IgD-negative memory B cell (primary cell): ENCODE results near the gene CDC6. TPM values are rescaled to one million over a fixed set of nuclear protein-coding genes. Genes with fewer than 3 reads are reported as not detected.

Experiments
- H3K27ac Mint-ChIP-seq, 3 donors: one replicate each; pipeline ENCODE4 v1.8.0; 2020 to 2022; ENCODE audit warnings: mild to moderate bottlenecking in 3 of 3, mixed read lengths in 3 of 3, moderate library complexity in 1 of 3
- H3K27me3 Mint-ChIP-seq: one replicate; pipeline ENCODE4 v1.8.0; 2021; ENCODE audit warnings: mixed read lengths
- H3K36me3 Mint-ChIP-seq: one replicate; pipeline ENCODE4 v1.8.0; 2020; ENCODE audit warnings: mild to moderate bottlenecking, mixed read lengths
- H3K4me1 Mint-ChIP-seq, 3 donors: one replicate each; pipeline ENCODE4 v1.8.0; 2020 to 2022; ENCODE audit warnings: mixed read lengths in 3 of 3, mild to moderate bottlenecking in 1 of 3
- H3K4me3 Mint-ChIP-seq, 4 donors: one replicate each; pipeline ENCODE4 v1.8.0; 2020 to 2022; ENCODE audit warnings: mild to moderate bottlenecking in 4 of 4, mixed read lengths in 4 of 4, moderate library complexity in 3 of 4
- H3K9me3 Mint-ChIP-seq, 3 donors: one replicate each; pipeline ENCODE4 v1.8.0; 2020 to 2021; ENCODE audit warnings: mixed read lengths in 3 of 3, mild to moderate bottlenecking in 1 of 3
- polyA plus RNA-seq: library from polyadenylated mRNA; unstranded; fragments of 300-500 nt; fragmentation: Illumina TruSeq; gene quantifications from one replicate; pipeline ENCODE4 v1.2.3, GENCODE V29; 2021

CDC6 gene
- polyA plus RNA-seq, 1 donor from 2014 or later: 0.93 TPM

DNA sequence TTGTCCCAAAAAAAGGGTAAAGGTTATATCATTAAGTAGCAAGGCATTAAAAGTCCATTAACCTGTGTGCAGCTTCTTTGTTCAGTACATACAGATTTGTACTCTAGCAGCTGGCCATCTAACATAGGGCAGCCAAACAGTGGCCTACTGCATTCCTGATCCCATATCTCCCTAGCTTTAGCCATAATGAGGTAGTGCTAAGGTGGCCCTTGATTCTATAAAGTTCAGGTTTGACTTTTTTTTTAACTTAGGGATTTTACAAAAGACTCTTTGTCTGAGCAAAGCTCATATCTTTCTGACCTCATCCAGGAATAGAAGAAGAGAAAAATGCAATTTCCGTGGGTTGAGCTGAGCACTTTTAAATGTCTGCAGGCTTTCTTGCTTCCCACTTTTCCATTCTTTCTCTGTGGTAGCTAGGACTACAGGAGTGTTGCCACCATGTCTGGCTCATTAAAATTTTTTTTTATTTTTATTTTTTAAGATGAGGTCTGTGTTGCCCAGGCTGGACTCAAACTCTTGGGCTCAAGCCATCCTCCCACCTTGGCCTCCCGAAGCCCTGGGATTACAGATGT, 19.5 kb upstream of the CDC6 start:
- no peak overlapping the region for H3K27ac Mint-ChIP-seq

GRCh38 chr17:40278414-40278813, 9.3 kb upstream of the CDC6 start:
- Mint-ChIP-seq H3K36me3 (peaks cover 5% of the 10 kb centered on the region), H3K4me1 (peaks cover 4 to 8% (median 5%) of the 10 kb centered on the region in 3 donors), H3K9me3 (no peaks in the 10 kb centered on the region), H3K4me3 (no peak overlapping the region), H3K27ac (peak overlapping the region in 1 of 3 donors; percentile 19), H3K27me3 (no peaks in the 10 kb centered on the region)

More for the DNA sequence above, 19.5 kb upstream of the CDC6 start:
- H3K4me3 Mint-ChIP-seq: no peak overlapping the region
- H3K4me1 Mint-ChIP-seq: peaks cover 0 to 2% (median under 1%) of the 10 kb centered on the region in 3 donors
- peaks cover 2% of the 10 kb centered on the region for H3K36me3 Mint-ChIP-seq
- H3K9me3 Mint-ChIP-seq: no peaks in the 10 kb centered on the region
- H3K27me3 Mint-ChIP-seq: no peaks in the 10 kb centered on the region

DNA sequence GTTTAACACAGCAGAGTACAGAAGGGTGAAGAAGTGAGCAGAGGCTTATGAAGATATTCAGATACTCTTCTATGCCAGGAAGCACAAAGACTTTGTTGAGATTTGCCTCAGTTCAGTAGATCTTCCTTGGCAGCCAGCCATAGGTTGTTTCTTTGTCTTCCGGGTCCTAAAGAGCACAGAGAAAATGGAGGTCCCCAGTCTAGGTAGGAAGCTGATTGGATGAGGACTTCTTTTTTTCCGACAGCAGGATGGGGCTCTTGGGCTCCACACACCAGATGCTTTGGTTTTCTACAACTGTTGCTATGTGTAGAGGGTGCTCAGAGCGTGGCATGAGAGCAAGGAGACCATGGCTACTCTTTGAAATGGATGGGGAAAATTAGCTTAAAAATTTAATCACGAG, 8.3 kb upstream of the CDC6 start:
- Mint-ChIP-seq H3K27ac (no peak overlapping the region), H3K27me3 (no peaks in the 10 kb centered on the region), H3K4me3 (no peak overlapping the region), H3K9me3 (no peaks in the 10 kb centered on the region), H3K4me1 (peaks cover 4 to 6% (median 5%) of the 10 kb centered on the region in 3 donors), H3K36me3 (peaks cover 5% of the 10 kb centered on the region)

DNA sequence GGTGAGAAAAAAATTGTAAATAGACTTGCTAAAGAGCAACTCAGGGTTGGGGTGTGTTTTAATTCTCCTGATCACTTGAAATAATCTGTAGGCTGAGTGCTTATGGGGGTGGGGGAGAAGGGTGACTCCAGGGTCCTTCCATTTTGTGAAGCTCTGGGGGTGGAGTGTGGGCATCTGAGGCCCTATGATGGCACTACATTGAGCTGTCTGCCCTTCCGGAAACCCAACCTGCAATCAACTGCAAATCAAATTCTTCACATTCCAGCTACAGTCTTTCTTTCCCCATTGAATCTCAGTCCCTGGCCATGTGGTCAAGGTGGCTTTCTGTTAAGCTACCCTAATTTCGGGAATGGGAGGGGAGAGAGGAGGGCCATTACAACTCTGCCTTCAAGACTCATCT, 6.0 kb upstream of the CDC6 start:
- H3K4me3 Mint-ChIP-seq: no peak overlapping the region
- peaks cover 0 to 1% (median 0%) of the 10 kb centered on the region in 3 donors for H3K4me1 Mint-ChIP-seq
- no peaks in the 10 kb centered on the region for H3K27me3 Mint-ChIP-seq
- no peaks in the 10 kb centered on the region for H3K9me3 Mint-ChIP-seq
- H3K36me3 Mint-ChIP-seq: peaks cover 4% of the 10 kb centered on the region
- no peak overlapping the region for H3K27ac Mint-ChIP-seq

DNA sequence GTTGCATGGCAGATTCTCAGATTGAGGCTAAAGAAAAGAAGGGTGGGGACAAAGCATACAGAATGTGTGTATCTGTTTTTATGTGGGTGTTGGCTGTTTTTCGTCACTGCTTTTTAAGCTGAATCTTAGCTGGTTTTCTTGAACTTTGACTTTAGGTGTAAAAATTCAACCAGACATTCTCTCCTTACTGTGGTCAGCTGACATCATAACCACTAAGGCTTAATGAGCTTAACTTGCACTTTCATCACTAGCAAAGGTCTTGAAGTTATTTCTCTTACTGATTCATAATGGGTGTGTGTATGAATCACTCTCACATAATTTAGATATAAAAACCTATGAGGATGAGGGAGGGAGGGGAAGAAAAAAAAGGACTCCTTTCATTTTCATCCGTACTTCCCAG, 4.0 kb upstream of the CDC6 start:
- peaks cover 4% of the 10 kb centered on the region for H3K36me3 Mint-ChIP-seq
- H3K27me3 Mint-ChIP-seq: no peaks in the 10 kb centered on the region
- H3K27ac Mint-ChIP-seq: peak overlapping the region in 1 of 3 donors; percentile 37
- no peaks in the 10 kb centered on the region for H3K9me3 Mint-ChIP-seq
- H3K4me3 Mint-ChIP-seq: no peak overlapping the region
- H3K4me1 Mint-ChIP-seq: peaks cover 6 to 12% (median 10%) of the 10 kb centered on the region in 3 donors

DNA sequence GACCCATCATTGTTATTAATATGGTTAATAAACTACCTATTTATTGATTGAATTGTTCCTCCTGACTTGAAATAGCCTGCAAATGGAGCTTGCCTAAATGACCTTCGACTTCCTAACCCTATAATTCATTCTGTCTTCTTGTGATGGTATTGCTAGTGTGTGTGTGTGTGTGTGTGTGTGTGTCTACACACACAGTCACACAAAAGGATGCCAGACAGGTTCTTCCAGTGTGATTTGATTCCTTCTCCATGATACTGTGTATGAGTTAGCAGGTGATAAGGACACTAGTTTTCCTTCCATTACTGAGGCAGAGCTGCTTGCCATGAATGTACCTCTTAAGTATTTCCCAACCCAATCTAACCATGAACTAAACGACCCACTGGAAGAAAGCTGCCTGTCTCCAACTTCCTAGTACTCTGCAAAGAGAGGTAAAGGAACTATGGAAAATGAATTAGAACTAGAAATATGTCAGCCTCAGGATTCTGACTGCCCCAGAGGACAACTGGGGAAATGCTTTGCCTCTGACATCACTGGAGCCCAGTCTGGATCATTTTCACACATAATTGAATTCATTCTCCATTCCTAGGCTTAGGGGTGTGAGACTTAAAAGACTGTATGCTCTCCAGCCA, 3.5 kb upstream of the CDC6 start:
- Mint-ChIP-seq H3K4me3 (no peak overlapping the region), H3K9me3 (no peaks in the 10 kb centered on the region), H3K4me1 (peaks cover 6 to 13% (median 12%) of the 10 kb centered on the region in 3 donors), H3K27me3 (no peaks in the 10 kb centered on the region), H3K36me3 (peaks cover 4% of the 10 kb centered on the region), H3K27ac (peak overlapping the region in 2 of 3 donors; percentile 5 to 80)

- Mint-ChIP-seq H3K4me1 (peaks cover 6 to 15% (median 15%) of the 10 kb centered on the region in 3 donors), H3K9me3 (no peaks in the 10 kb centered on the region), H3K36me3 (peaks cover 2% of the 10 kb centered on the region), H3K27me3 (no peaks in the 10 kb centered on the region), H3K27ac (no peak overlapping the region), H3K4me3 (no peak overlapping the region)
Measured at GRCh38 chr17:40286473-40286872, 1.2 kb upstream of the CDC6 start.

DNA sequence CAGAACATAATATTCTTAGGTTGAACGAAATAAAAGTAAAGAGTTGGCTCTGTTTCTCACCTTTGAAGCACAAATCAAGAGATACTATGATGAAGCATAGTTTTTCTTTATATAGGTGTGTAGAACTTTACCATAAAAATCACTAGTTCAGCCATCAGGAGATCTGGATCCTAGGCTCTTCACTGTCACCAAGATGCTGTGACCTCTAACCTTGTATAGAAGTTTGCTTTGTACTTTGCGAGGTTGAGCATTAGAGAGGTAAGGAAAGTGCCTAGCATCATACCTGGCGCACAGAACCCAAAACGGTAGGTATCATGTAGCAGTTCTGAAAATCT, 553 bp upstream of the CDC6 start:
- no peaks in the 10 kb centered on the region for H3K9me3 Mint-ChIP-seq
- H3K27me3 Mint-ChIP-seq: no peaks in the 10 kb centered on the region
- peaks cover 6 to 15% (median 15%) of the 10 kb centered on the region in 3 donors for H3K4me1 Mint-ChIP-seq
- peaks cover 2% of the 10 kb centered on the region for H3K36me3 Mint-ChIP-seq
- peak overlapping the region in 3 of 4 donors; percentile 94 to 99 (median 98) for H3K4me3 Mint-ChIP-seq
- peak overlapping the region; percentile 33 to 93 (median 80) for H3K27ac Mint-ChIP-seq

- Mint-ChIP-seq H3K9me3 (no peaks in the 10 kb centered on the region), H3K27ac (peak overlapping the region in 1 of 3 donors; percentile 33), H3K4me3 (peak overlapping the region in 1 of 4 donors; percentile 6), H3K27me3 (no peaks in the 10 kb centered on the region), H3K4me1 (peaks cover 8 to 15% (median 14%) of the 10 kb centered on the region in 3 donors), H3K36me3 (no peaks in the 10 kb centered on the region)
Measured at GRCh38 chr17:40290629-40291280, 3.1 kb downstream of the CDC6 start.

- Mint-ChIP-seq H3K27me3 (no peaks in the 10 kb centered on the region), H3K9me3 (no peaks in the 10 kb centered on the region), H3K36me3 (no peaks in the 10 kb centered on the region), H3K4me3 (peak overlapping the region in 1 of 4 donors; percentile 8), H3K4me1 (peaks cover 8 to 15% (median 14%) of the 10 kb centered on the region in 3 donors), H3K27ac (no peak overlapping the region)
Measured at GRCh38 chr17:40291281-40291664, 3.6 kb downstream of the CDC6 start.

DNA sequence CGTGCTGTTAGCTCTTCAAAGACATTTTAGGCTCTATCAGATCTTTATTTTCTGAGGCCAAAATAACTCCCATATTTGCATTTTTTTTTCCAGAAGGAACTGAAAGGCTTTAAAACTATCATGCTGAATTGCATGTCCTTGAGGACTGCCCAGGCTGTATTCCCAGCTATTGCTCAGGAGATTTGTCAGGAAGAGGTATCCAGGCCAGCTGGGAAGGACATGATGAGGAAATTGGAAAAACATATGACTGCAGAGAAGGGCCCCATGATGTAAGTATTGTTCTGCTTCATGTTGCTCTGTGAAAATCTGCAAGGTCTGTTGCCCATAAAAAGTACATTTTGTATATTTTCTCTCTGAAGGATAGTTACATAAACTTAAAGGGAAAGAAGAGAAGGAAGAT, 5.7 kb downstream of the CDC6 start:
- H3K27me3 Mint-ChIP-seq: no peaks in the 10 kb centered on the region
- H3K4me3 Mint-ChIP-seq: no peak overlapping the region
- H3K27ac Mint-ChIP-seq: no peak overlapping the region
- peaks cover 1 to 5% (median 3%) of the 10 kb centered on the region in 3 donors for H3K4me1 Mint-ChIP-seq
- H3K9me3 Mint-ChIP-seq: no peaks in the 10 kb centered on the region
- no peaks in the 10 kb centered on the region for H3K36me3 Mint-ChIP-seq

DNA sequence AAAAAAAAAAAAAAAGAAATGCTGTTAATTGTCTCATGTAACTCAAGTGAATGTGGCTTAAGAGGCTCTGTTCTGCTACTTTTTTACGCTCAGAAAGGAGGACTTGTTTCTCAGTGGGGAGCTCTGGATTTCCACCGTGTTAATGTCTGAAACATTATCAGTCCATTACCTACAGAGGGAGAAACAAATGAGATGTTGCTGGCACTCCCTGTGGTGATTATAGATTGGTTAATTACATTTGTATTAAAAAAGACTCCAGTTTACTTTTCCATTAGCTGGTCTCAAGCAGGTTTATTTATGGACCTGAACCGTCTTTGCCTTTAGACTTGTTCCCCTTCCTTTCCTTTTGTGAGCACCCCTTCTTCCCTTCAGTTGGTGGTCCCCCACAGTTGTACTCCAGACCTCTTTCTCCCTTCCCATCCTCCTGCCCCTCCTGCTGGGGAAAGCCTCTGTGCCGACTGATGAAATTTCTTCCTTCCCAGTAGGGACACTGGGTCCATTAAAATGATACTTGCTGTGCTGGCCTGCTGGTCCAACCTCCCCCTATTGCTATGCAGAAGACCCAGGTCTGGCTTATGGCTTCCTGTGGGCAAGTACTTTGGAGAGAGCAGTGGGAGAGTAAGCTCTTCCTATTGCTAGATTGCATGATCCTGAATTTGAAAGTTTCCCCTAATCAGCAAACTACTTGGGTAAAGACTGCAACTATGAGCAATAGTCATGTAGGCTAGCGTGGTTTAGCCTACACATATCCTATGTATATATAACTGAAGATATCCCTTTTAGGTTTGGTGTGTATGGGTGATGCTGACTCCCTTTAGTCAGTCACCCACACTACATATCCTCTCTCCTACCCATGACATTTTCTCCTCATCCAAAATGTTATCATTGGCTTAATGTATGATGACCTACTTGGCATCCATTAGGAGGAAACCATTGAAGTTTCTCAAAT, 8.1 kb downstream of the CDC6 start:
- peak overlapping the region in 1 of 3 donors; percentile 35 for H3K27ac Mint-ChIP-seq
- H3K9me3 Mint-ChIP-seq: no peaks in the 10 kb centered on the region
- H3K4me1 Mint-ChIP-seq: peaks cover 0 to 1% (median 1%) of the 10 kb centered on the region in 3 donors
- no peak overlapping the region for H3K4me3 Mint-ChIP-seq
- H3K27me3 Mint-ChIP-seq: no peaks in the 10 kb centered on the region
- no peaks in the 10 kb centered on the region for H3K36me3 Mint-ChIP-seq

- Mint-ChIP-seq H3K27ac (no peak overlapping the region), H3K27me3 (no peaks in the 10 kb centered on the region), H3K4me1 (peaks cover 0 to 1% (median 0%) of the 10 kb centered on the region in 3 donors), H3K9me3 (no peaks in the 10 kb centered on the region), H3K36me3 (no peaks in the 10 kb centered on the region), H3K4me3 (no peak overlapping the region)
Measured at GRCh38 chr17:40297511-40297910, 9.8 kb downstream of the CDC6 start.

GRCh38 chr17:40298726-40299125, 11.0 kb downstream of the CDC6 start:
- no peaks in the 10 kb centered on the region for H3K27me3 Mint-ChIP-seq
- H3K4me1 Mint-ChIP-seq: peaks cover 3 to 5% (median 5%) of the 10 kb centered on the region in 3 donors
- H3K27ac Mint-ChIP-seq: peak overlapping the region in 1 of 3 donors; percentile 60
- H3K36me3 Mint-ChIP-seq: no peaks in the 10 kb centered on the region
- H3K4me3 Mint-ChIP-seq: no peak overlapping the region
- H3K9me3 Mint-ChIP-seq: no peaks in the 10 kb centered on the region
